H1 (cell line): Measurements from ENCODE around the gene WNT9A. TPM values are rescaled to one million over a fixed set of nuclear protein-coding genes. Genes with fewer than 3 reads are reported as not detected.
"Not testable (repeated sequence)": the region's sequence is repeated elsewhere in the genome, so short reads cannot be mapped to it uniquely, and the experiment has no call there.

ENCODE experiments used
- CTCF ChIA-PET: fragments of 300-600 bp; sonication (Branson Sonifier 250); formaldehyde crosslinking; loops from one replicate; lab custom pipeline; 2021; ENCODE audit not compliant: partially characterized antibody; lab: Charles Lee
- POLR2A ChIA-PET: fragments of 300-600 bp; sonication (Branson Sonifier 250); formaldehyde crosslinking; loops from one replicate; lab custom pipeline; 2021; ENCODE audit warnings: inconsistent platforms; ENCODE audit not compliant: partially characterized antibody; lab: Charles Lee
- DNase-seq, 2 experiments: peaks; one replicate each; pipeline versions ENCODE4 v3.0.0 to v3.0.0-alpha.2; 2010 to 2022; ENCODE audit warnings: low spot score in 2 of 2, low read depth in 1 of 2, mixed read lengths in 1 of 2
- FAIRE-seq: peaks from 2 replicates; lab custom pipeline; 2011; peaks lifted over from hg19 to GRCh38; lab: Jason Lieb, UNC
- H2AFZ ChIP-seq: 2 replicates; pipeline ENCODE4 v1.8.1; 2012; ENCODE audit warnings: low read length, inconsistent platforms
- H2AK5ac ChIP-seq: 2 replicates; pipeline ENCODE4 v1.6.1; 2013; ENCODE audit warnings: low read depth, low read length
- H2BK120ac ChIP-seq: replicated peaks from 2 replicates; pipeline ENCODE3; 2013; ENCODE audit warnings: low read depth, low read length, inconsistent platforms
- H2BK12ac ChIP-seq: 2 replicates; pipeline ENCODE4 v1.6.1; 2013; ENCODE audit warnings: low read depth, low read length
- H2BK15ac ChIP-seq: 2 replicates; pipeline ENCODE4 v1.6.1; 2013; ENCODE audit warnings: low read length
- H2BK20ac ChIP-seq: 2 replicates; pipeline ENCODE4 v1.6.1; 2013; ENCODE audit warnings: low read length
- H2BK5ac ChIP-seq: 2 replicates; pipeline ENCODE4 v1.6.1; 2013; ENCODE audit warnings: low read depth, low read length
- H3K14ac ChIP-seq: 2 replicates; pipeline ENCODE4 v1.6.1; 2013; ENCODE audit warnings: inconsistent platforms; ENCODE audit not compliant: insufficient read length
- H3K18ac ChIP-seq: 2 replicates; pipeline ENCODE4 v1.6.1; 2013; ENCODE audit warnings: low read length; ENCODE audit errors: extremely low read depth
- H3K23ac ChIP-seq: 2 replicates; pipeline ENCODE4 v1.6.1; 2013; ENCODE audit warnings: inconsistent platforms; ENCODE audit not compliant: insufficient read length
- H3K23me2 ChIP-seq: 2 replicates; pipeline ENCODE4 v1.6.1; 2013; ENCODE audit warnings: low read depth, low read length
- H3K27ac ChIP-seq: 2 replicates; pipeline ENCODE4 v1.6.1; 2011; ENCODE audit warnings: low read depth, low read length, inconsistent platforms
- H3K27me3 ChIP-seq, 4 experiments: replicated peaks in 1 of 4; 1 replicate in 1 of 4; 2 replicates in 3 of 4; pipeline versions ENCODE4 v1.6.1 to v1.8.1; 2011 to 2013; ENCODE audit warnings: low read length in 3 of 4, mild to moderate bottlenecking in 3 of 4, inconsistent platforms in 2 of 4, mixed read lengths in 2 of 4, moderate library complexity in 1 of 4; ENCODE audit not compliant: control insufficient read depth in 3 of 4, insufficient read depth in 3 of 4; ENCODE audit errors: extremely low read depth in 1 of 4
- H3K36me3 ChIP-seq, 4 experiments: 2 replicates each; pipeline versions ENCODE4 v1.6.1 to v1.8.1; 2011 to 2013; ENCODE audit warnings: mild to moderate bottlenecking in 4 of 4, low read length in 3 of 4, moderate library complexity in 2 of 4, control low read depth in 1 of 4, inconsistent platforms in 1 of 4; ENCODE audit not compliant: insufficient read depth in 4 of 4, control insufficient read depth in 2 of 4
- H3K4ac ChIP-seq: replicated peaks from 2 replicates; pipeline ENCODE3; 2013; ENCODE audit warnings: low read length, low read depth, mixed read lengths, inconsistent platforms; ENCODE audit not compliant: insufficient read length
- H3K4me1 ChIP-seq, 4 experiments: replicated peaks in 1 of 4; 1 replicate in 1 of 4; 2 replicates in 3 of 4; pipeline versions ENCODE4 v1.6.1 to v1.8.1; 2011 to 2013; ENCODE audit warnings: low read length in 3 of 4, inconsistent platforms in 2 of 4, mixed read lengths in 1 of 4; ENCODE audit not compliant: insufficient read depth in 4 of 4, control insufficient read depth in 3 of 4
- H3K4me2 ChIP-seq, 2 experiments: 2 replicates each; pipeline versions ENCODE4 v1.6.1 to v1.8.1; 2011 to 2013; ENCODE audit warnings: low read depth in 2 of 2, low read length in 2 of 2, control low read depth in 1 of 2, inconsistent platforms in 1 of 2, mild to moderate bottlenecking in 1 of 2; ENCODE audit not compliant: insufficient read depth in 1 of 2
- H3K4me3 ChIP-seq, 4 experiments: fragments of 200-600, 300-600 bp in 1 of 4; sonication (generic), shearing (Covaris generic), sonication (Bioruptor Twin) in 1 of 4; 2 replicates each; pipeline versions ENCODE4 v1.5.1 to v1.8.1; 2011 to 2016; ENCODE audit warnings: low read length in 4 of 4, low read depth in 3 of 4, control low read depth in 2 of 4, inconsistent platforms in 2 of 4, mild to moderate bottlenecking in 2 of 4, mixed read lengths in 1 of 4, moderate library complexity in 1 of 4; ENCODE audit not compliant: insufficient read depth in 2 of 4; ENCODE audit errors: extremely low read depth in 1 of 4
- H3K56ac ChIP-seq: replicated peaks from 2 replicates; pipeline ENCODE3; 2013; ENCODE audit warnings: low read depth, mild to moderate bottlenecking, mixed read lengths, low read length, inconsistent platforms; ENCODE audit not compliant: insufficient read length
- H3K79me1 ChIP-seq: 2 replicates; pipeline ENCODE4 v1.6.1; 2013; ENCODE audit warnings: low read depth, low read length, control low read depth
- H3K79me2 ChIP-seq, 2 experiments: 2 replicates each; pipeline versions ENCODE4 v1.6.1 to v1.8.1; 2012 to 2013; ENCODE audit warnings: low read length in 2 of 2, mild to moderate bottlenecking in 2 of 2, inconsistent platforms in 1 of 2; ENCODE audit not compliant: insufficient read depth in 2 of 2, control insufficient read depth in 1 of 2
- H3K9ac ChIP-seq, 4 experiments: replicated peaks in 1 of 4; 1 replicate in 1 of 4; 2 replicates in 3 of 4; pipeline versions ENCODE4 v1.6.1 to v1.8.1; 2011 to 2013; ENCODE audit warnings: low read depth in 3 of 4, low read length in 3 of 4, control low read depth in 2 of 4, mild to moderate bottlenecking in 2 of 4, moderate library complexity in 2 of 4, inconsistent platforms in 1 of 4; ENCODE audit errors: extremely low read depth in 1 of 4
- H3K9me3 ChIP-seq, 2 experiments: 2 replicates each; pipeline versions ENCODE4 v1.6.1 to v1.8.1; 2012 to 2013; ENCODE audit warnings: mild to moderate bottlenecking in 2 of 2, moderate library complexity in 2 of 2, control low read depth in 1 of 2, inconsistent platforms in 1 of 2, low read depth in 1 of 2, low read length in 1 of 2, mixed read lengths in 1 of 2; ENCODE audit not compliant: insufficient read depth in 2 of 2
- H4K20me1 ChIP-seq, 2 experiments: replicated peaks in 1 of 2; 2 replicates each; pipeline versions ENCODE3 to v1.8.1; 2011 to 2013; ENCODE audit warnings: inconsistent platforms in 2 of 2, low read length in 2 of 2, mild to moderate bottlenecking in 1 of 2; ENCODE audit not compliant: insufficient read depth in 2 of 2, control insufficient read depth in 1 of 2
- H4K5ac ChIP-seq: 2 replicates; pipeline ENCODE4 v1.6.1; 2013; ENCODE audit warnings: low read length, low read depth, mixed read lengths, inconsistent platforms; ENCODE audit not compliant: insufficient read length
- H4K8ac ChIP-seq: 2 replicates; pipeline ENCODE4 v1.8.0; 2013; ENCODE audit warnings: mild to moderate bottlenecking, moderate library complexity, low read length, inconsistent platforms; ENCODE audit not compliant: insufficient read depth; ENCODE audit errors: extremely low read depth
- H4K91ac ChIP-seq: replicated peaks from 2 replicates; pipeline ENCODE3; 2013; ENCODE audit warnings: low read length, mixed read lengths, inconsistent platforms; ENCODE audit not compliant: insufficient read length
- WGBS, 2 experiments: shearing (Covaris generic) in 1 of 2; methylation state at CpG; one replicate each; pipeline versions ENCODE4 v1.1.6 to v1.1.7; 2013 to 2015; ENCODE audit warnings: low lambda C conversion rate in 2 of 2, mixed read lengths in 2 of 2, inconsistent platforms in 1 of 2, low coverage in 1 of 2, missing lambda C conversion rate in 1 of 2; ENCODE audit not compliant: insufficient replicate concordance in 2 of 2, insufficient coverage in 1 of 2, insufficient read length in 1 of 2; ENCODE audit errors: extremely low coverage in 1 of 2, missing lambda C conversion rate in 1 of 2; 5-methylcytosine and 5-hydroxymethylcytosine counted together
- polyA plus RNA-seq, 7 experiments: library from polyadenylated mRNA; depleted of rRNA in 3 of 7; stranded (reverse) in 5 of 7; unstranded in 2 of 7; fragments of >200 nt in 5 of 7; fragments of 200-250 nt in 2 of 7; gene quantifications; 1 replicate in 5 of 7; 2 replicates in 1 of 7; 4 replicates in 1 of 7; pipeline versions ENCODE4 v1.2.1 to v1.2.3, GENCODE V29; 2011 to 2013; ENCODE audit warnings: missing spikeins in 2 of 7, mixed read lengths in 2 of 7
- total RNA-seq: library from RNA; stranded (reverse); fragmentation: NEBNext Ultra II Directional; extraction: Animal tissue kit (Norgen Biotek cat#: 25700); gene quantifications from 2 replicates; pipeline ENCODE4 v1.2.1, GENCODE V29; 2021

Gene WNT9A
- total and polyA plus RNA-seq, 2 of the 8 experiments (the other 6 are each of a cell fraction or from before 2014, with no cell fraction given) = 1.1 to 1.5 TPM

- not testable (repeated sequence) for FAIRE-seq, H2BK20ac ChIP-seq, H3K4me2 ChIP-seq
These were observed 23.5 kb upstream of the WNT9A start for GRCh38 chr1:227971216-227971615.

More at GRCh38 chr1:227971216-227971615, 23.5 kb upstream of the WNT9A start:
- not testable (repeated sequence) for H4K8ac ChIP-seq, H3K4ac ChIP-seq, H3K27ac ChIP-seq, H4K91ac ChIP-seq, H3K23ac ChIP-seq, H2BK120ac ChIP-seq, H2AK5ac ChIP-seq, H3K79me2 ChIP-seq, H3K9ac ChIP-seq, H3K14ac ChIP-seq, H2BK12ac ChIP-seq, H3K79me1 ChIP-seq, H2AFZ ChIP-seq, DNase-seq, H3K56ac ChIP-seq, H4K5ac ChIP-seq, H2BK15ac ChIP-seq, H3K23me2 ChIP-seq, H3K18ac ChIP-seq, H4K20me1 ChIP-seq, H3K4me1 ChIP-seq, H3K27me3 ChIP-seq, H2BK5ac ChIP-seq, H3K36me3 ChIP-seq, H3K4me3 ChIP-seq, H3K9me3 ChIP-seq
- POLR2A ChIA-PET = interaction anchor here (1.2 kb wide), 1 partner anchor 33 kb away, joined by 3 read pairs; no protein-coding TSS in a partner anchor
- 83% methylated on average over 1 of the region's 17 CpGs; no CpG with 5 or more reads in 1 of the 2 experiments for WGBS, 2 experiments
- CTCF ChIA-PET = interaction anchor here (0.6 to 2.7 kb wide), 6 partner anchors 9 to 490 kb away, joined by 3 to 12 read pairs (median 4); no protein-coding TSS in a partner anchor
